ENCODE data around the gene CCL2.

The CCL2 gene

DNA sequence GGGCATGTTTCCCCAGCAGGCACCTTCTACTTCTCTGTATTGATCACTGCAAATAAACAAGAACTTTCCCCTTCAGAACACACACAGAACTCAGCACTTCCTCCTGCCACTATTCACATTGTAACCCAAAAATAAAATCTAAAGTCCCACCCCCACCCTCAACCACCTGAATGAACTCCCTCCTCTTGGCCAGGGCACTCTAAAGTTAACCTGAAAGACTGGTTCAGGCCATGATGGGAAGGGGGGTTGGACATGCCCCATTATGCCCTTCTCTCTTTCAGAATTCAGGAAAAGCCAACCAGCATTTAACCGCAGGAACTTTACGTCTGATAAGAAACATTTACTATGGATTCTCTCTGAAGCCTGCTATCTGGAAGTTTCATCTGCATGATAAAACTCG lies 27.4 kb upstream of the CCL2 start:
- TF ChIP-seq, protein P1, sequence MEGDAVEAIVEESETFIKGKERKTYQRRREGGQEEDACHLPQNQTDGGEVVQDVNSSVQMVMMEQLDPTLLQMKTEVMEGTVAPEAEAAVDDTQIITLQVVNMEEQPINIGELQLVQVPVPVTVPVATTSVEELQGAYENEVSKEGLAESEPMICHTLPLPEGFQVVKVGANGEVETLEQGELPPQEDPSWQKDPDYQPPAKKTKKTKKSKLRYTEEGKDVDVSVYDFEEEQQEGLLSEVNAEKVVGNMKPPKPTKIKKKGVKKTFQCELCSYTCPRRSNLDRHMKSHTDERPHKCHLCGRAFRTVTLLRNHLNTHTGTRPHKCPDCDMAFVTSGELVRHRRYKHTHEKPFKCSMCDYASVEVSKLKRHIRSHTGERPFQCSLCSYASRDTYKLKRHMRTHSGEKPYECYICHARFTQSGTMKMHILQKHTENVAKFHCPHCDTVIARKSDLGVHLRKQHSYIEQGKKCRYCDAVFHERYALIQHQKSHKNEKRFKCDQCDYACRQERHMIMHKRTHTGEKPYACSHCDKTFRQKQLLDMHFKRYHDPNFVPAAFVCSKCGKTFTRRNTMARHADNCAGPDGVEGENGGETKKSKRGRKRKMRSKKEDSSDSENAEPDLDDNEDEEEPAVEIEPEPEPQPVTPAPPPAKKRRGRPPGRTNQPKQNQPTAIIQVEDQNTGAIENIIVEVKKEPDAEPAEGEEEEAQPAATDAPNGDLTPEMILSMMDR (conservative IDR thresholded peaks at IDR 0.05; ENCODE audit: low read depth, low read length), result no peak

DNA sequence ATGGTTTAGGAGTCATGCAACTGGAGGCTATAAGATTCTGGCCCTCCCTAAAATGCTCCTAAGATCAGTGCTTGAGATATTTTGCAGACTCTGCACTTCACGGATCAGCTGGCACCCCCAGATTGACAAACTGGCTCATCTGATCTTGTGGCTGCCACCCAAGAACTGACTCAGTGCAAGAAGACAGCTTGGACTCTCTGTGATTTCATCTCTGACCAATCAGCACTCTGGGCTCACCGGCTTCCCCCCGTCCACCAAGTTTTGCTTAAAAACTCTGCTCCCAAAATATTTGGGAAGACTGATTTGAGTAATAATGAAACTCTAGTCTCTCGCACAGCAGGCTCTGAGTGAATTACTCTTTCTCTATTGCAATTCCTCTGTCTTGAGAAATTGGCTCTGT lies 26.3 kb upstream of the CCL2 start:
- H3K4me3 ChIP-seq (ENCODE audit: low read length), result no peak overlapping the region
- TF ChIP-seq, protein P1 (conservative IDR thresholded peaks at IDR 0.05; ENCODE audit: low read depth, low read length), result no peak
- DNase-seq (ENCODE audit: low read depth), result no peak

More for the DNA sequence above, 27.4 kb upstream of the CCL2 start:
- no peak overlapping the region for H3K4me3 ChIP-seq (ENCODE audit: low read length)
- no peak for DNase-seq (ENCODE audit: low read depth)

DNA sequence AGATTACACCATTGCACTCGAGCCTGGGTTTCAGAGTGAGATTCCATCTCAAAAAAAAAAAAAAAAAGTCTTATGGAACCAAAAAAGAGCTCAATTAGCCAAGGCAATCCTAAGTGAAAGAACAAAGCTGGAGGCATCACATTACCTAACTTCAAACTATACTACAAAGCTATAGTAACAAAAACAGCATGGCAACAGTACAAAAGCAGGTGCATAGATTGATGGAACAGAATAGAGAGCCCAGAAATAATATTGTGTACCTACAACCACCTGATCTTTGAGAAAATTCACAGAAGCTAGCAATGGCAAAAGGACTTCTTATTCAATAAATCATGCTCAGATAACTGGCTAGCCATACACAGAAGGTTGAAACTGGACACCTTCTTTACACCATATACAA lies 24.7 kb upstream of the CCL2 start:
- no peak for DNase-seq (ENCODE audit: low read depth)
- TF ChIP-seq, protein P1 (conservative IDR thresholded peaks at IDR 0.05; ENCODE audit: low read depth, low read length), result no peak
- no peak overlapping the region for H3K4me3 ChIP-seq (ENCODE audit: low read length)

DNA sequence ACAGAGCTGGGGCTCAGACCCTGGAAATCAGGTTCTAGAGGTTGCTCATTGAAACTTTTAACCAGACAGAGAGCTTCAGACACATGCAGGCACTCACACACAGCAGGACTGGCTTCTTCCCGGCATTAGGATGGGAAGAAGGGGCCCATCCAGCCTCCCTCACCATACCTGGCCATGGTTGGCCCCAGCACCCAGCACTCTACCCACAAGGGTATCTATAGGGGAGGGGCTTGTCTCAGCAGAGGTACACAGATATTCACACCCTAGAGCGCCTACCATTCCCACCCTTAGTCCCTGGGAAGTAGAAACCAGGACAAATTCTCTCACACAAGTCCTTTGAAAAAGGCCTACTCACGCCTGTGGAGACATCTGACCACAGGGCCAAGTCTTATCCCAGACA lies 20.5 kb upstream of the CCL2 start:
- H3K4me3 ChIP-seq (ENCODE audit: low read length), result no peak overlapping the region
- no peak for DNase-seq (ENCODE audit: low read depth)
- TF ChIP-seq, protein P1 (conservative IDR thresholded peaks at IDR 0.05; ENCODE audit: low read depth, low read length), result no peak

DNA sequence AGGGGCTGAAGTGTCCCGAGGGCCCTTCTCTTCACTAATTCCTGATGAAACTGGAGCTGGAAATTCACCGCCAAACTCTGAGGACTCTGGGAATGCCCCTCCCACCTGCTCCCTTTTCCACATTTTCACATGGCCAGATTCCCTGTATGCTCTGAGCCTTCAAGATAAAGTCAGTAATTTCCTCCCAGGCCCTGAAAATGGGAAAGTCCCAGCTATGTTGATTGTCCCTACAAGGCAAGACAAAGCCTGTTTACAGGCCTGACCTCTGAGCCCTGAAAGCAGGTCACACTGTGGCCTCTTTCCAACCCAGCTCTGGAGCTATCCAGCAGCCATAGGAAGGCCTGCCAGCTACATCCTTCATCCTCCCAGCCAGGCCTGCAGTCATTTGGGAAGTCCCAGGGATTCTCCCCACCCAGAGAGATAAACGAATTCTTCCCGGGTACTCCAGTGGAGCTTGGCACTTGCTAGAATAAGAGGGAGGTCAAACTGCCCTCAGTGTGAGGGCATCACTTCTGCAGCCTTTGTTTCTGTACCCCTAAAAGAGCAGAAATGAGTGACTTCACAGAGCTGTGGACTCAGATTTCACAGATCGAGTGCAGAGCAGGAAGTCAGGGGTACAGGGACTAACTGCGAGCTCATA lies 19.6 kb upstream of the CCL2 start:
- TF ChIP-seq, protein P1 (conservative IDR thresholded peaks at IDR 0.05; ENCODE audit: low read depth, low read length), result no peak
- no peak overlapping the region for H3K4me3 ChIP-seq (ENCODE audit: low read length)
- DNase-seq (ENCODE audit: low read depth), result no peak

DNA sequence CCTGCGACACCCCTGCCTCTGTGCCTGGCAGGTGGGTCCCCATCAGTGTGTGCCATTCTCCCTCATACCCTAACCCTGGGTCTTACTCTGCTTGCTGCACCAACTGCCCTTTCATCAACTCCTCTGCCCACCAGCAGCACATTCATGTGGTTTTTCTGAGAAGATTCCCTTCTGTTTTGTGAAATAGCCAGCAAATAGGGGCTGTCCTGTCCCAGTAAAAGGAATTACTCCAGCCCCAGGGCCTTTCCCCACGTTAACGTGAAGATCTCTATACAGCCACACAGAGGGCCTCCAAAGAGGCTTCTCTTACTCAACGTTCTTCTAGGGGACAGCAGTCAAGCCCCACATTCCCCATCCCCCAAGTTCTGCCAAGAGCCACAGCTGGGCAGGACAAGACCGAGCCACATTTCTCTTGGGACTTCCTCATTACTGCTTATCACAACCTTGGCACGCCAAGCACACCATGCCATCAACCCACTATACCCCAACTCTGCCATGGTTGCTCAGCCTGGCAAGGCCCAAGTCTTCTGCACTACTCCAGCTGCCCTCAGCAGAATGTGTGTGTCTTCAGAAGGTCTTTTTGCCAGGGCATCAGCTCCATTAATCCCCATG lies 18.7 kb upstream of the CCL2 start:
- H3K4me3 ChIP-seq (ENCODE audit: low read length), result no peak overlapping the region
- DNase-seq (ENCODE audit: low read depth), result no peak
- TF ChIP-seq, protein P1 (conservative IDR thresholded peaks at IDR 0.05; ENCODE audit: low read depth, low read length), result no peak

DNA sequence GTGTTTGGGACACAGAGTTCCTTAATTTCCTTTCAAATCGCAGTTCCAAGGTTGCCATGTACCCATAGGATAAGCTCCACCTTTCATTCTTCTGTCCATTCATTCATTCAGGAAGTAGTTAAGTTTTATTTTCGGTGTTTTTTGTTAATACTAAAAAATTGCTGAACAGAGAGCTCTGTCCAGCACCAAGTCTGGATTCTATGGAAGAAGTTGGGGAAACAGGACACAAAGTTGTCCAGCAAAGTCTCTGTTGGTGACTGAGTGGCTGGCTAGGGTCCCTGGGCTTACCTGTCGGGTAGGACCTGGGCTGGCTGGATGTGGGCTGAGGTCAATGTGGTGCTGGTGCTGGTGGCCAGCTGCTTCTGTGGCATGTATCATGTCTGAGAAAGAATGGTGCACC lies 17.6 kb upstream of the CCL2 start:
- H3K4me3 ChIP-seq (ENCODE audit: low read length), result no peak overlapping the region
- no peak for DNase-seq (ENCODE audit: low read depth)
- TF ChIP-seq, protein P1 (conservative IDR thresholded peaks at IDR 0.05; ENCODE audit: low read depth, low read length), result no peak
